GM21423 (cell line): ENCODE measurements around the gene CALN1.

Experiments
- ATAC-seq: cut with Tn5 transposase; IDR thresholded peaks from one replicate; pipeline ENCODE4 v1.9.1; 2021; ENCODE audit warnings: mild to moderate bottlenecking, moderate library complexity; ENCODE audit not compliant: unreplicated experiment

Gene CALN1

GRCh38 chr7:72272479-72272878, 139.7 kb downstream of the CALN1 start:
- no peak for ATAC-seq

GRCh38 chr7:72268796-72269195, 143.3 kb downstream of the CALN1 start:
- no peak for ATAC-seq

- ATAC-seq: no peak
These were observed 144.0 kb downstream of the CALN1 start for GRCh38 chr7:72268090-72268489.

DNA sequence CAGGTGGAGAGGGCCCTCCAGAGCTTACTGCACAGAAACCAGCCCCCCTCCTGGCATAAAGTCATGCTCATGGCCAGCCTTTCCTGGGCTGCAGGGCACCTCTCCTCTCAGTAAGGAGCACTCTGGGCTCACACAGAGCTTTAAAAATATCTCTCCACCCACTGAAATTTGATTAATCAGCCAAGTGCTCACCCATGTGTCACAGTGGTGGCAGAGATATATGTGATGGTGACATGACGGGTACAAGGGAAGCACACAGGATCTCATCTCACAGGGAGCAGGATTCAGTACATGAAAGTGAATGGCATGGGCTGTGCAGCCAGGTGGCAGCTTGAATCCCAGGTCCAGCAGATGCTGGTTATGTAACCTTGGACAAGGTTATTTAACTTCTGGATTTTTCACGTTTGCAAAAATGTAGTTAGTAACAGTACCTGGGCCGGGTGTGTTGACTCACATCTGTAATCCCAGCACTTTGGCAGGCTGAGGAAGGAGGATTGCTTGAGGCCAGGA, 144.8 kb downstream of the CALN1 start:
- ATAC-seq: no peak

DNA sequence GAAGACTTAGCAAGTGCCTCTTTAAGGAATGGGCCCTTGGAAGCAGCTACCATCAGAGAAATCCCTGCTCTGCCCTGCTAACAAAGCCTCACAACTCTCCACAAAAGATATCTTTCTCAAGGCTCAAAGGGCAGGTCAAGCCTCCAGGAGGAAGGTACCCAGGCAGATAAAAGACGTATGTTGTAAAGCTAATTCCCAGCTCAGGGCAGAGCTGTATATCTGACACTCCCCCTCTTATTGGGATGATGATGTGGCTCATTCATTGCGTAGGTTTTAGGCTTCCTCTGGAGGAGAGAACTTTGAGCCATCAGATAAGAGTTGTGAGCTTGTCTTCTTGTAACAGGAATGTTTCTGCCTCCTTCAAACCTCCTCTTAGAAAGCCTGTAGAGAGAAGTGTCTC, 145.4 kb downstream of the CALN1 start:
- ATAC-seq: no peak

DNA sequence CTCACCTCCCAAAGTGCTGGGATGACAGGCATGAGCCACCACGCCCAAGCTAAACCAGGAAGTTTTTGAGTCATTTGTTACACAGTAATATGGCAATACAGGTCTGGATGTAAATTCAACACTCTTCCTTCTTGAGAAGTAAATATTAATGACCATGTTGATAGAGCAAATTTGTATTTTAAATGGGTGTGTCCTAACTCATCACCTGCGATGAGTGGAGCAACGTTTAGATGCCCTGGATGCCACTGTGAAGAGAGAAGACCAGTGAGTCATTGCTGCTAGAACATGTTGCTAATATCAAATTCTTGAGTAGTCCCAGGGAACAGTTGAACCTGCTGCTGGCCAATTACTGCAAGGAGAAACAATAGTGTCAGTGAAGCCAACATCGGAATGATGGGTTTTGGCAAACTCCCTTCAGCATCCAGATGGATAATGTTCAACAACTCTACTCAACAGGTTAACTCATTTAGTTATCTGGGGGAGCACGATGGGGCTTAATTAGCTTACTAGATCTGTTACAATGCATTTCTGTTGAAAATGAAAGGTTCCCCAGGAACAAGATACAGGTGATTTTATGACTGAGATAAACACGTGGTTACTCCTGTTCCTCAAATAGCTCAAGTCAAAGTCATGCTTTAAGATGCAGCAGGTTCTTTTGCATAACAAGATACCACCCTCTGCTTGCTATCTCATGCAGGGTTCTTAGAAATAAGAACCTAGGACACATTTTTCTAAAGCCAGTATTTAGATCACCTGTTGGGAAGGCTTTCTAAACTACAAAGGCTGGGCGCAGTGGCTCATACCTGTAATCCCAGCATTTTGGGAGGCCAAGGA, 146.8 kb downstream of the CALN1 start:
- ATAC-seq: no peak

DNA sequence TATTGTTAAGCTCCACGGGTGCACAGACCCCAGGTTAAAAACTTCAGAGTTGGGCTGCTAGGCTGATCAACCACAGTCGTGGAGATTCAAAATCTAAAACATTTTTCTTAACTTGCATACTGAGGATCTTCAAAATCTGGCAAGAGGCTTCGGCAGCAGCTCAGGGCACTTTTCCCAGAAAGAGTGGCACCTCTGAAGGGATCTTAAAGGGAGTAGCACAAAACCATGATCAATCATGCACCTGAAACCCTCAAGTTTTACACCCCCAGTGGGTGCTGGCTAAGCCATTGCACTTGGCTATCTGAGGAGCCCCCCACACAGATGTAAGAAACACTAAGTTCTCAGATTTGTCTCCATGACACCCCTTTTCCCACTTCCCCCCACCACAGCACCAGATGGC, 151.7 kb downstream of the CALN1 start:
- ATAC-seq: no peak

- ATAC-seq: no peak
These were observed 154.1 kb downstream of the CALN1 start for GRCh38 chr7:72258074-72258473.

DNA sequence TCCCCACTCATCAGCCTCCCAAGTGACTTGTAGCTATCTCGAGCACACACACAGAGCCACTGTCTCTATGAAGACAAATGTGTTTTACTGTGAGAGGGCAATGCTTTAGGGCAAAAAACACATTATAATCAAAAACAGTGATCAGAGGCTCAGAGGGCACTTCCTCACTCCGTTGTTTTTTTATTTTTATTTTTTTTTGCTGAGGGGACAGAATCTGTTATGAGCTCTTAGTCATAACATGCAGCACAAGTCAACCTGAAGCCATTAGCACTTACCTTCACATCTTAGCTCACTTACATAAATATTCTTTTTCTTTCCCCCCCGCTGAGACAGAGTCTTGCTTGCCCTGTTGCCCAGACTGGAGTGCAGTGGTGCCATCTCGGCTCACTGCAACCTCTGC, 157.7 kb downstream of the CALN1 start:
- ATAC-seq: no peak

GRCh38 chr7:72249106-72249505, 163.0 kb downstream of the CALN1 start:
- no peak for ATAC-seq

DNA sequence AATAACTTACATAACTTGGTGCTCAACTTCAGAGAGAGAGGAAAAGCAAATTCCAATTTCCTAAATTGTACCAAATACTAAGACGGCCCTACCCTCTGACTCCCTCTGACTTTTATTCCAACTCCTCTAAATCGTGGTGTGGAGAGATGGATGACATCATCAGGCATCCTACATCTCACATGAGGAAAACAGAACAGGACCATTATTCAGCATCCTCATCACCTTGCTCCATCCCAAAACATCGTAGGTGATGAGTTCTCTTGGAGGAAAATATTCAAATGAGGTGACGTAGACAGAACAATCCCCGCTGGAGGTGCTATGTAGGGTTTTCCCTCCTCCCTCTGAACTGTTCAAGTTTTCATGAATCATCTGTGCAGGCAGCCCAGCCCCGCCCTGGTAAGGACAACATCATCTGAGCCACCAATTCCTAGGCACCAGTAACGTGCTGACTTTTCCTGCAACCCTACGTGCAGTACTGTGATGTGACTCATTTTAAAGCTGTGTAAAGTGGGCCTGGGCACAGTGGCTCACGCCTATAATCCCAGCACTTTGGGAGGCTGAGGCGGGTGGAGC, 167.2 kb downstream of the CALN1 start:
- no peak for ATAC-seq

GRCh38 chr7:72243329-72243728, 168.8 kb downstream of the CALN1 start:
- no peak for ATAC-seq

- ATAC-seq: no peak
These were observed 176.8 kb downstream of the CALN1 start for GRCh38 chr7:72235351-72235750.

DNA sequence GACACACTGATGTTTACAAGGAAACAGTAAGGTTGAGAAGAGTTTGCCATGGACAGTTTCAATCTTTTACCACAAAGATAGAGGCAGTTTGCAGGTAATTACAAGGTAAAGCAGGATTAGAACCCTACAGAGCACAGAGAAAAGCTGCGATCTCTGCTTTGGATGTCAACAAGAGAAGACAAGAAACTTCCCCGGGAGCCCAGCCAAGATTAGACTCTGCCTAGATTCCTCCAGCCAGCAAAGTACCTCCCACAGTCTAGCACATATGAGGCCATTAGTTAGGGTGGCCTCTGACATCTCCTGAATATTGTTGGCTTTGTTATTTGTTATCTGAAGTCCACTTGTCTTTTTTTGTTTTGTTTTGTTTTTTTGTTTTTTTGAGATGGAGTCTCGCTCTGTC, 178.1 kb downstream of the CALN1 start:
- no peak for ATAC-seq

GRCh38 chr7:72230281-72230680, 181.9 kb downstream of the CALN1 start:
- ATAC-seq: no peak

DNA sequence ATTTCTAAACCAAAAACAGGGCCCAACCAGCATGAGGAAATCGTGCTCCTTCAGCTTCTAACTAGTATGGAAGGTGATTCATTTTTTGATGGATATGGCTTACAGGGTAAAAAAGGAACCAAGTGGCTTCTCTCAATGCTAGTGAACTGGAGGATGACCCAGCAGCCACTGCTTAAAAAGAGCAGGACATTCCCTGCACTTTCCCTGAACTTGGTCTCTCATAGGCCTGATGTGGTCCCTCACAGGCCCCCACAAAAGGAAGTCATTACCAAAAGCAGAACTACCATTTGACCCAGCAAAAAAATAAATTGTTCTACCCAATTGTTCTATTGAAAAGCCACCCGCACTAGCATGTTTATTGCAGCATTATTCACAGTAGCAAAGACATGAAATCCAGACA, 188.8 kb downstream of the CALN1 start:
- no peak for ATAC-seq

GRCh38 chr7:72222136-72222535, 190.0 kb downstream of the CALN1 start:
- no peak for ATAC-seq

DNA sequence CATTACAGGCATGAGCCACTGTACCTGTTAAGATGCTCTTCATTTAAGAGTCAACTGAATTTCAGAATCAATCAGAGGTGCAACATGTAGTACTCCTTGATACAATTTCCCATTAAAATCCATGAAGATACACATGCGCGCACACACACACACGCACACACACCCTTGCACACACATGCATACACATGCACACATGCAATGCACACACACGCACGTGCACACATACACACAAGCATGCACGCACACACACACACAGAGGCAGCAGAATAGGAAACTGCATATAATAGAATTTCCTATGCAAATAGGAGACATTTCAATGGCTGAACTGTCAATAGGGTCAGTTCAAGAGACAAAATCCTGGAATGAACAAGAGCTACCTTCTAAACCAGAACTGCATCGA, 192.6 kb downstream of the CALN1 start:
- no peak for ATAC-seq

GRCh38 chr7:72217151-72217550, 195.0 kb downstream of the CALN1 start:
- ATAC-seq: no peak

DNA sequence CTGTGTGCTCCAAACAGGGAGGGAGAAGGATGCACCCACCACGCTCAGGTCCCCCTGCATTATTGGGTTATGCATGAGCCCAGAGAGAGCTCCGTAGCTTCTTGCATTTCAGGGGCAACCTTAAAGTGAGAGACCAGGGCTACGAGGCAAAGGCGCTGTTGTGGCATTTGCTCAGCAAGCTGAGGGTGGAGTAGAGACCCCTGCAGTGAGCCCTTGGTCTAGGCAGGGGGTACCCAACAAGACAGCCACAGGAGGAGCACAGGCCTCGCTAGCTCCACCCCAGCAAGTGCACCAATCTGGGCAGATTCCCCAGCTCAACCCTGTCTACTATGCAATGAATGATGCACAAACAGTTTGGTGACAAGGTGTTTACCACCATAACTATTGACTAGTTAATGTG, 198.4 kb downstream of the CALN1 start:
- no peak for ATAC-seq

- no peak for ATAC-seq
These were observed 199.1 kb downstream of the CALN1 start for GRCh38 chr7:72213081-72213480.

- ATAC-seq: no peak
These were observed 201.0 kb downstream of the CALN1 start for GRCh38 chr7:72211175-72211574.
